Measurements from ENCODE around the gene C2CD3.
"Not testable (repeated sequence)": the region's sequence is repeated elsewhere in the genome, so short reads cannot be mapped to it uniquely, and the experiment has no call there.

DNA sequence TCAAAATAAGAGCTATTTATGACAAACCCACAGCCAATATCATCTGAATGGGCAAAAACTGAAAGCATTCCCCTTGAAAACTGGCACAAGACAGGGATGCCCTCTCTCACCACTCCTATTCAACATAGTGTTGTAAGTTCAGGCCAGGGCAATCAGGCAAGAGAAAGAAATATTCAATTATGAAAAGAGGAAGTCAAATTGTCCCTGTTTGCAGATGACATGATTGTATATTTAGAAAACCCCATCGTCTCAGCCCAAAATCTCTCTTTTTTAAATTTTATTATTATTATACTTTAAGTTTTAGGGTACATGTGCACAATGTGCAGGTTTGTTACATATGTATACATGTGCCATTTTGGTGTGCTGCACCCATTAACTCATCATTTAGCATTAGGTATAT is 107.2 kb downstream of the C2CD3 start:
- TF ChIP-seq, protein P1, sequence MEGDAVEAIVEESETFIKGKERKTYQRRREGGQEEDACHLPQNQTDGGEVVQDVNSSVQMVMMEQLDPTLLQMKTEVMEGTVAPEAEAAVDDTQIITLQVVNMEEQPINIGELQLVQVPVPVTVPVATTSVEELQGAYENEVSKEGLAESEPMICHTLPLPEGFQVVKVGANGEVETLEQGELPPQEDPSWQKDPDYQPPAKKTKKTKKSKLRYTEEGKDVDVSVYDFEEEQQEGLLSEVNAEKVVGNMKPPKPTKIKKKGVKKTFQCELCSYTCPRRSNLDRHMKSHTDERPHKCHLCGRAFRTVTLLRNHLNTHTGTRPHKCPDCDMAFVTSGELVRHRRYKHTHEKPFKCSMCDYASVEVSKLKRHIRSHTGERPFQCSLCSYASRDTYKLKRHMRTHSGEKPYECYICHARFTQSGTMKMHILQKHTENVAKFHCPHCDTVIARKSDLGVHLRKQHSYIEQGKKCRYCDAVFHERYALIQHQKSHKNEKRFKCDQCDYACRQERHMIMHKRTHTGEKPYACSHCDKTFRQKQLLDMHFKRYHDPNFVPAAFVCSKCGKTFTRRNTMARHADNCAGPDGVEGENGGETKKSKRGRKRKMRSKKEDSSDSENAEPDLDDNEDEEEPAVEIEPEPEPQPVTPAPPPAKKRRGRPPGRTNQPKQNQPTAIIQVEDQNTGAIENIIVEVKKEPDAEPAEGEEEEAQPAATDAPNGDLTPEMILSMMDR (IDR thresholded peaks at IDR 0.05; ENCODE audit: low read depth, low read length): not testable (repeated sequence)
- TF ChIP-seq EZH2phosphoT487 (IDR thresholded peaks at IDR 0.05; ENCODE audit: low read depth): not testable (repeated sequence)
